ENCODE data around the gene UBE2I.

The UBE2I gene

DNA sequence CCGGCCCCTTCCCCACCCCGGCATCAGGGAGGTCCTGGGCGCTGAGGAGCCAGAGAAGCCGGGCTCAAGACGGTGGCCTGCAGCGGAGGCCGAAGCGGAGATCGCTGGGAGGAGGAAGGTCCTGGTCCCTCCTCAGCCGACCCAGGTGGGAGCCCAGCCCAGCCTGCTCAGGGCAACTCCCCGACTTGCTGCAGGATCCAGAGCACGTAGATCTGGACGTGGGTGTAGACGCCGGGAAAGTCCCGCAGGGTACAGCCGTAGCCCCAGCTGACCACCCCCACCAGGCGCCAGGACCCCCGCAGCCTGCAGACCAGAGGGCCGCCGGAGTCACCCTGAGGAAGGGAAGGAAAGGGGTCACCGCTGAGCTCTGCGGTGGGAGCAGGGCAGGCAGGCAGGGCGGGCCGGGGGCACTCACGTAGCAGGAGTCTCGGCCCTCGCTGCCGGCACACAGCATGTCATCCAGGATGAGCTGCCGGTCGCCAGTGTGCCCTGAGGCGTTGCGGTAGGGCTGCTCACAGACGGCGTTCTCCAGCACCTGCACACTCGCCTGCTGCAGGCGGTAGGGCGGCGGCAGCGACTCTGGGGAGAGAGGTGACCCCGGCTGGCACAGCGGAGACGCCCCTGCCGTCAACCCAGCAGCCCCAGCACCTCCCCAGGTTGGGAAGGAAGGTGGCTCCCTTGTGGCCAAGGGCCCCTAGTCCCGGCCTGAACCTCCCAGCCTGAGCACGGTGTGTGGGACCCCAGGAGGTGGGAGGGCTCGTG, 48.1 kb upstream of the UBE2I start:
- H3K4me1 ChIP-seq (ENCODE audit: control insufficient read depth, insufficient read depth, low read length): no peaks in the 10 kb centered on the region
- no peak overlapping the region for H3K27ac ChIP-seq (ENCODE audit: extremely low read depth, low read depth, low read length)
- H3K36me3 ChIP-seq (ENCODE audit: control insufficient read depth in 2 of 2, insufficient read depth in 1 of 2, low read length in 2 of 2): no peaks in the 10 kb centered on the region
- TF ChIP-seq, protein P1, sequence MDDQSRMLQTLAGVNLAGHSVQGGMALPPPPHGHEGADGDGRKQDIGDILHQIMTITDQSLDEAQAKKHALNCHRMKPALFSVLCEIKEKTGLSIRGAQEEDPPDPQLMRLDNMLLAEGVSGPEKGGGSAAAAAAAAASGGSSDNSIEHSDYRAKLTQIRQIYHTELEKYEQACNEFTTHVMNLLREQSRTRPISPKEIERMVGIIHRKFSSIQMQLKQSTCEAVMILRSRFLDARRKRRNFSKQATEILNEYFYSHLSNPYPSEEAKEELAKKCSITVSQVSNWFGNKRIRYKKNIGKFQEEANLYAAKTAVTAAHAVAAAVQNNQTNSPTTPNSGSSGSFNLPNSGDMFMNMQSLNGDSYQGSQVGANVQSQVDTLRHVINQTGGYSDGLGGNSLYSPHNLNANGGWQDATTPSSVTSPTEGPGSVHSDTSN (CRISPR knock-in tag; IDR thresholded peaks at IDR 0.05): 0 out of 2 replicates have a peak, but pooled peaks have one; percentile 40
- TF ChIP-seq, protein P2, sequence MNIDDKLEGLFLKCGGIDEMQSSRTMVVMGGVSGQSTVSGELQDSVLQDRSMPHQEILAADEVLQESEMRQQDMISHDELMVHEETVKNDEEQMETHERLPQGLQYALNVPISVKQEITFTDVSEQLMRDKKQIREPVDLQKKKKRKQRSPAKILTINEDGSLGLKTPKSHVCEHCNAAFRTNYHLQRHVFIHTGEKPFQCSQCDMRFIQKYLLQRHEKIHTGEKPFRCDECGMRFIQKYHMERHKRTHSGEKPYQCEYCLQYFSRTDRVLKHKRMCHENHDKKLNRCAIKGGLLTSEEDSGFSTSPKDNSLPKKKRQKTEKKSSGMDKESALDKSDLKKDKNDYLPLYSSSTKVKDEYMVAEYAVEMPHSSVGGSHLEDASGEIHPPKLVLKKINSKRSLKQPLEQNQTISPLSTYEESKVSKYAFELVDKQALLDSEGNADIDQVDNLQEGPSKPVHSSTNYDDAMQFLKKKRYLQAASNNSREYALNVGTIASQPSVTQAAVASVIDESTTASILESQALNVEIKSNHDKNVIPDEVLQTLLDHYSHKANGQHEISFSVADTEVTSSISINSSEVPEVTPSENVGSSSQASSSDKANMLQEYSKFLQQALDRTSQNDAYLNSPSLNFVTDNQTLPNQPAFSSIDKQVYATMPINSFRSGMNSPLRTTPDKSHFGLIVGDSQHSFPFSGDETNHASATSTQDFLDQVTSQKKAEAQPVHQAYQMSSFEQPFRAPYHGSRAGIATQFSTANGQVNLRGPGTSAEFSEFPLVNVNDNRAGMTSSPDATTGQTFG (tag by site-specific recombination; IDR thresholded peaks at IDR 0.05; ENCODE audit: borderline replicate concordance): no peak
- peak; percentile 37; the same call in 1 of the 2 replicates for TF ChIP-seq ZBTB8A (tag by site-specific recombination; IDR thresholded peaks at IDR 0.05)
- peak; percentile 26; the same call in 1 of the 2 replicates for TF ChIP-seq ZBTB17 (tag by site-specific recombination; IDR thresholded peaks at IDR 0.05)
- TF ChIP-seq, protein P3, sequence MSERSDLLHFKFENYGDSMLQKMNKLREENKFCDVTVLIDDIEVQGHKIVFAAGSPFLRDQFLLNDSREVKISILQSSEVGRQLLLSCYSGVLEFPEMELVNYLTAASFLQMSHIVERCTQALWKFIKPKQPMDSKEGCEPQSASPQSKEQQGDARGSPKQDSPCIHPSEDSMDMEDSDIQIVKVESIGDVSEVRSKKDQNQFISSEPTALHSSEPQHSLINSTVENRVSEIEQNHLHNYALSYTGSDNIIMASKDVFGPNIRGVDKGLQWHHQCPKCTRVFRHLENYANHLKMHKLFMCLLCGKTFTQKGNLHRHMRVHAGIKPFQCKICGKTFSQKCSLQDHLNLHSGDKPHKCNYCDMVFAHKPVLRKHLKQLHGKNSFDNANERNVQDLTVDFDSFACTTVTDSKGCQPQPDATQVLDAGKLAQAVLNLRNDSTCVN (tag by site-specific recombination; optimal IDR thresholded peaks at IDR 0.05): peak; percentile 7
- 0 out of 2 replicates have a peak, but pooled peaks have one; percentile 31 for TF ChIP-seq ZNF600 (tag by site-specific recombination; IDR thresholded peaks at IDR 0.05)
- TF ChIP-seq ZBTB20 (tag by site-specific recombination; IDR thresholded peaks at IDR 0.05): no peak
- TF ChIP-seq, protein P4, sequence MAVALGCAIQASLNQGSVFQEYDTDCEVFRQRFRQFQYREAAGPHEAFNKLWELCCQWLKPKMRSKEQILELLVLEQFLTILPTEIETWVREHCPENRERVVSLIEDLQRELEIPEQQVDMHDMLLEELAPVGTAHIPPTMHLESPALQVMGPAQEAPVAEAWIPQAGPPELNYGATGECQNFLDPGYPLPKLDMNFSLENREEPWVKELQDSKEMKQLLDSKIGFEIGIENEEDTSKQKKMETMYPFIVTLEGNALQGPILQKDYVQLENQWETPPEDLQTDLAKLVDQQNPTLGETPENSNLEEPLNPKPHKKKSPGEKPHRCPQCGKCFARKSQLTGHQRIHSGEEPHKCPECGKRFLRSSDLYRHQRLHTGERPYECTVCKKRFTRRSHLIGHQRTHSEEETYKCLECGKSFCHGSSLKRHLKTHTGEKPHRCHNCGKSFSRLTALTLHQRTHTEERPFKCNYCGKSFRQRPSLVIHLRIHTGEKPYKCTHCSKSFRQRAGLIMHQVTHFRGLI (tag by site-specific recombination; IDR thresholded peaks at IDR 0.05): peak; percentile 77; the same call in 1 of the 2 replicates
- peak; percentile 20; the same call in 1 of the 2 replicates for TF ChIP-seq GLIS1 (tag by site-specific recombination; IDR thresholded peaks at IDR 0.05)
- TF ChIP-seq ZNF335 (tag by site-specific recombination; conservative IDR thresholded peaks at IDR 0.05): peak; percentile 51
- no peak for TF ChIP-seq ZNF37A (tag by site-specific recombination; IDR thresholded peaks at IDR 0.05)
- TF ChIP-seq ZIC2 (tag by site-specific recombination; IDR thresholded peaks at IDR 0.05): peak; percentile 80
- peak; percentile 33; the same call in 1 of the 2 replicates for TF ChIP-seq ZNF341 (tag by site-specific recombination; IDR thresholded peaks at IDR 0.05; ENCODE audit: low read depth)
- TF ChIP-seq ZFHX2 (tag by site-specific recombination; conservative IDR thresholded peaks at IDR 0.05): peak; percentile 37; the same call in 1 of the 2 replicates
- POLR2A ChIA-PET: no interaction called here
- no peaks in the 10 kb centered on the region for H3K9me3 ChIP-seq (ENCODE audit: control insufficient read depth, insufficient read depth, low read depth, low read length)
- CTCF ChIA-PET: no interaction called here
- H3K4me3 ChIP-seq (ENCODE audit: low read depth, low read length): no peak overlapping the region

DNA sequence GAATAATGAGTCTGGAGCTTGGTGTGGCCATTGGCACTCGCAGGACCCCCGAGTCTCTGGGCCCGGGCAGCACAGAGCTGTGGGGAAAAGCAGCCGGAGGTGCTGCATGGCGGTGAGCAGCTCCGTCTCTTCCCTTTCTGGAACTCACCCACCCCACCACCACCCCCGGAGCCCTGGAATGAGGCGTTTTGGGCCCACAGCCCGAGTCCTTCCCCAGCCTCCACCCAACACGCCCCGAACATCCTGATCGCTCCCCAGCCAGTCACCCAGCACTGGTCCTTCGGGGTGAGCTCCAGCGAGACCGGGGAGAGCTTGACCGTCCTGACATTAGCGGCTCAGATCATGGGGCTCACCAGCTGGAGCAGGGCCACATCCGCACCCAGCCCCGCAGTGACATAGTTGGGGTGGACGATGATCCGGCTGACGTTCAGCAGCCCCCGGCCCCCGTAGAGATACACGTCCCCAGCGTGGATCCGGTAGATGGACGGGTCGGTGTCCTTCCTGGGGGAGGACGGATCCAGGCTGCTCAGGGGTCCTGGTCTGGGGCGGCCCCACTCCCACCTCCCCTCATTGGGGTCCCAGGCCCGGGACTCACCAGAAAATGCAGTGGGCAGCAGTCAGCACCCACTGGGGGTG, 47.1 kb upstream of the UBE2I start:
- ChIA-PET POLR2A (no interaction called here), CTCF (no interaction called here)
- Histone ChIP-seq H3K4me3 (ENCODE audit: low read depth, low read length) (no peak overlapping the region), H3K27ac (ENCODE audit: extremely low read depth, low read depth, low read length) (no peak overlapping the region), H3K9me3 (ENCODE audit: control insufficient read depth, insufficient read depth, low read depth, low read length) (no peaks in the 10 kb centered on the region), H3K36me3 (ENCODE audit: control insufficient read depth in 2 of 2, insufficient read depth in 1 of 2, low read length in 2 of 2) (no peaks in the 10 kb centered on the region), H3K4me1 (ENCODE audit: control insufficient read depth, insufficient read depth, low read length) (no peaks in the 10 kb centered on the region)
- TF ChIP-seq ZNF112 (tag by site-specific recombination; IDR thresholded peaks at IDR 0.05) (no peak), ZFHX2 (tag by site-specific recombination; conservative IDR thresholded peaks at IDR 0.05) (peak; percentile 33; the same call in 1 of the 2 replicates), ZNF776 (tag by site-specific recombination; IDR thresholded peaks at IDR 0.05; ENCODE audit: borderline replicate concordance) (no peak), EGR2 (tag by site-specific recombination; IDR thresholded peaks at IDR 0.05; ENCODE audit: low read depth) (peak; percentile 21; the same call in 1 of the 2 replicates)

All from HEK293 (cell line).